Measurements from ENCODE around the gene ARMH4. TPM values are rescaled to one million over a fixed set of nuclear protein-coding genes. Genes with fewer than 3 reads are reported as not detected.

The ARMH4 gene
- total RNA-seq, result not detected in 2 replicates

- intact Hi-C loops (cut with micrococcal nuclease), result no loop called here
- peaks cover 21% of the 10 kb centered on the region for H3K4me1 Mint-ChIP-seq (ENCODE audit: low read depth)
- peak; percentile 66 for DNase-seq (ENCODE audit: low spot score)
- no peaks in the 10 kb centered on the region for H3K9me3 Mint-ChIP-seq
- H3K27ac Mint-ChIP-seq, result no peak within 1 kb of the TSS
- no peaks in the 10 kb centered on the region for H3K36me3 Mint-ChIP-seq (ENCODE audit: low read depth)
- H3K4me3 Mint-ChIP-seq, result peak within 1 kb of the TSS; percentile 80
- peaks cover 51% of the 10 kb centered on the region for H3K27me3 Mint-ChIP-seq (ENCODE audit: insufficient read depth)
Measured at GRCh38 chr14:58152014-58152857, at the start of gene ARMH4. Gene ARMH4, minus strand, starts transcription at chr14:58152213. Its CDS starts 12,855 bp downstream, at chr14:58139358.

DNA sequence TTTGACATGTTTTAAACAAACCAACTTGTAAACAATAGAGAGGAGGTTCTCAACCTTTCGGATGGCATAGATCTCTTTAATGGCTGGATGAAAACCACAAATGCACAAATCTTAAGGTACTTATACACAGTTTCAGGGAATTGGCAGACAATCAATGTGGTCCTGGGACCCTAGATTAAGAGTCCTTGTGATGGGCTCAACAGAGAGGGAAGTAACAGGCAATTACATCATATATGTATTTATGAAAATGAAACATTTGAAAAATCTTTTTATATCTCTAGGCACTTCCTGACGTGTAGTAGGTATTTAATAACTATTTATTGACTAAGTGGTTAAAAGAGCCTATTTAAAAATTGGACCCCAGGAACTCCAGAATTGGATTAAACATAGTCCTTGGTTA, 48.8 kb upstream of the ARMH4 start:
- peak overlapping the region; percentile 86 for H3K27ac Mint-ChIP-seq
- H3K36me3 Mint-ChIP-seq (ENCODE audit: low read depth), result peaks cover 4% of the 10 kb centered on the region
- intact Hi-C loops (cut with micrococcal nuclease), result loop anchor here (1.0 to 2.0 kb wide), 3 partner anchors 43 to 1284 kb away; partner anchors contain the start of genes ARID4A, JKAMP, L3HYPDH and PSMA3
- H3K4me1 Mint-ChIP-seq (ENCODE audit: low read depth), result peaks cover 24% of the 10 kb centered on the region
- peak overlapping the region; percentile 93 for H3K4me3 Mint-ChIP-seq
- H3K27me3 Mint-ChIP-seq (ENCODE audit: insufficient read depth), result no peaks in the 10 kb centered on the region
- no peaks in the 10 kb centered on the region for H3K9me3 Mint-ChIP-seq
- no peak for DNase-seq (ENCODE audit: low spot score)

- Mint-ChIP-seq H3K27me3 (ENCODE audit: insufficient read depth) (no peaks in the 10 kb centered on the region), H3K27ac (peak overlapping the region; percentile 86), H3K9me3 (no peaks in the 10 kb centered on the region), H3K4me1 (ENCODE audit: low read depth) (peaks cover 24% of the 10 kb centered on the region), H3K4me3 (peak overlapping the region; percentile 93), H3K36me3 (ENCODE audit: low read depth) (peaks cover 4% of the 10 kb centered on the region)
- DNase-seq (ENCODE audit: low spot score), result no peak
- intact Hi-C loops (cut with micrococcal nuclease), result loop anchor here (1.0 to 2.0 kb wide), 3 partner anchors 44 to 1284 kb away; partner anchors contain the start of genes ARID4A, JKAMP, L3HYPDH and PSMA3
Measured at GRCh38 chr14:58200480-58200841, 48.4 kb upstream of the ARMH4 start.

DNA sequence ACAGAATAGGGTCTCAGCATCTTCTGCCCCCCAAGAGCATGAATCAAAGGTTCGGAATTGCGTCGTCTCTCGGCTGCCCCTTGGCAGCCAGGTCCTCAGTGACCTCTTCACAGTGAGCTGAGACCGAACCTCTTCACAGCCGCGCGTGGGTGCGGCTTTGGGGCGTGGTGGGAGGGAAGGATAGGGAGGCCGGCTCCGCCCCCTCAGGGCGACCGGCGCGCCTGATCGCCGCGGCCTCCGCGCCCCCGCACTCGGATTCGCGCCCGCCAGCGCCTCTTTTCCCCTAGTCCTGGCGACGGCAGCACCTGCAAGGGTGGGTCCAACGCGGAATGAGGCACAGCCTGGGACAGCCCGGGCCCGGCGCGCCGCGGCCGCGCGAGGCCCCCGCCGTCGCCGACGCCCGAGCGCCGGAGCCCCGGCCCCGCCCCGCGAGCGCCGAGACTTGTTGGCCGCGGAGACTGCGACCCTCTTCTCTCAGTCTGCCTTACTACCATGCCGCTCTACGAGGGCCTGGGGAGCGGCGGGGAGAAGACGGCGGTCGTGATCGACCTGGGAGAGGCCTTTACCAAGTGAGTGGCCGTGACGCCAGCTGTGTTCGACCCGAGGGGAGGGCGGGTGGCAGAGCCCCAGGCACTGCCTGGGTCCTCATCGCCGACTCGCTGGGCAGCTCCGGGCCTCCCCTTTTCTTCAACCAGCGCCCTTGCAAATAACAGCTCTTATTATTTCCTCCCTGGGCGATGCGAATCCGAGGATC, 47.9 kb upstream of the ARMH4 start, which contains the start of gene ACTR10:
TSS of gene ACTR10 (plus strand) at position 424 of the 754 bp plus-strand sequence. CDS start at position 493, 69 bp downstream.
- H3K36me3 Mint-ChIP-seq (ENCODE audit: low read depth), result peaks cover 4% of the 10 kb centered on the region
- H3K27ac Mint-ChIP-seq, result peak within 1 kb of the TSS; percentile 86
- peaks cover 1% of the 10 kb centered on the region for H3K27me3 Mint-ChIP-seq (ENCODE audit: insufficient read depth)
- intact Hi-C loops (cut with micrococcal nuclease), result loop anchor here (1.0 to 5.0 kb wide), 7 partner anchors 15 to 1285 kb away; partner anchors contain the start of genes ARID4A, JKAMP, KIAA0586 and L3HYPDH
- DNase-seq (ENCODE audit: low spot score), result peak; percentile 80
- no peaks in the 10 kb centered on the region for H3K9me3 Mint-ChIP-seq
- peak within 1 kb of the TSS; percentile 93 for H3K4me3 Mint-ChIP-seq
- H3K4me1 Mint-ChIP-seq (ENCODE audit: low read depth), result peaks cover 24% of the 10 kb centered on the region

GRCh38 chr14:58198086-58198485, 46.1 kb upstream of the ARMH4 start:
- Mint-ChIP-seq H3K4me3 (no peak overlapping the region), H3K4me1 (ENCODE audit: low read depth) (peaks cover 24% of the 10 kb centered on the region), H3K27ac (no peak overlapping the region), H3K27me3 (ENCODE audit: insufficient read depth) (peaks cover 2% of the 10 kb centered on the region), H3K36me3 (ENCODE audit: low read depth) (no peaks in the 10 kb centered on the region), H3K9me3 (no peaks in the 10 kb centered on the region)
- intact Hi-C loops (cut with micrococcal nuclease), result loop anchor here (5.0 kb wide), 1 partner anchor 806 kb away; the partner anchor contains the start of gene NAA30
- no peak for DNase-seq (ENCODE audit: low spot score)

- Mint-ChIP-seq H3K27me3 (ENCODE audit: insufficient read depth) (peaks cover 2% of the 10 kb centered on the region), H3K9me3 (no peaks in the 10 kb centered on the region), H3K4me3 (no peak overlapping the region), H3K36me3 (ENCODE audit: low read depth) (no peaks in the 10 kb centered on the region), H3K27ac (no peak overlapping the region), H3K4me1 (ENCODE audit: low read depth) (peaks cover 15% of the 10 kb centered on the region)
- no peak for DNase-seq (ENCODE audit: low spot score)
- intact Hi-C loops (cut with micrococcal nuclease), result loop anchor here (5.0 kb wide), 1 partner anchor 804 kb away; the partner anchor contains the start of gene NAA30
Measured at GRCh38 chr14:58196198-58196597, 44.2 kb upstream of the ARMH4 start.

DNA sequence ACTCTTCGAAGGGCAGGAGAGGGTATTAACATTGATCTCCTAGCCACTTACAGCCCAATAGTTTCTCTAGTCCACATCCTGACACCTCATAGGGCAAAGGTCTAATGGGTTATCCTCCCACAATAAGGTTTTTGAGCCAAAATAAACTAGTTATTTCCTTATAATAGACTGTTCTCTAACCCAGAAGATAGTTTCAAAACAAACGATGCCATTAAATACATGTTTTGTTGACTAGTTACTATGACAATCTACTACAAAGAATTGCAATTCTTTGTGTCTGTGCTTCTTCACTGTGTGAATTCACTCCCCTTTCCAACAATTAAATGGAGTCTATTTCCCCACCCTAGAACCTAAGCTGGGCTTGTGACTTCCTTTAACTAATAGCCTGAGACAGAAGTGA, 41.5 kb upstream of the ARMH4 start:
- H3K27ac Mint-ChIP-seq, result no peak overlapping the region
- no peak overlapping the region for H3K4me3 Mint-ChIP-seq
- DNase-seq (ENCODE audit: low spot score), result no peak
- H3K27me3 Mint-ChIP-seq (ENCODE audit: insufficient read depth), result peaks cover 2% of the 10 kb centered on the region
- H3K36me3 Mint-ChIP-seq (ENCODE audit: low read depth), result no peaks in the 10 kb centered on the region
- no peaks in the 10 kb centered on the region for H3K4me1 Mint-ChIP-seq (ENCODE audit: low read depth)
- H3K9me3 Mint-ChIP-seq, result no peaks in the 10 kb centered on the region
- intact Hi-C loops (cut with micrococcal nuclease), result no loop called here

DNA sequence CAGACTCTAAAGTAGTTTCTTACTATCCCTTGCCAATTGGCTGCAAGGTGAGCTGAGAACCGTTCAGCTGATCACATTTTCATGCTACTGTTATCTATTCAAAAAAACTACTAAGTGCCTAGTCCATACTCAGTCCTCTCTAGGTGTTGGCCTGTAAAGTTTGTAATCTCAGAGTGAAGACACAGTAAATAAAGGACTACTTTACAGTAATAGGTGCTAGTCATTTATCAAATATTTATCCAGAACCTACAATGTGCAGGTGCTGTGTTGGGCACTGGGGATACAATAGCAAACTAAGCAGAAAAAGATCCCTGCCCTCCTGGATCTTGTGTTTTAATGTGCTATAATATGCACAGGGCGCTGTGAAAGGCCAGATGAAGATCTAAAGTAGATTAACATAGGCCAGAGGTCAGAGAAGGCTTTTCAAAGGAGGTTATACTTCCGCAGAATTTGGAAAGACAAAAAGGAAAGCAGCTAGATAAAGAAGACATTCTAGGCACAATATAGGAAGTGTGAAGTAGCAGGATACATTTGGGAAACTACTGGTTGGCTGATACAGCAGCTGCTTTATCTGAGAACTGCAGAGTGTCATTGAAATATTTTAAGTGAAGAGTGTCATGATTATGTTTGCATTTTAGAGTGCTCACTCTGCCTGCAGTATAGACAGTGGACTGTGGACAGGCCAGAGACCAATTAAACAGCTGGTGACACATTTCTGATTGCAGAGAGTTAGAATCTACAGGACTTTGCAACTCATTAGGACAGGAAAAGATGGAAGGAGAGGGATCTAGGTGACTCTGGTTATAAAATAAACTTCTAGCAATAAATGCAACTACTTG, 40.0 kb upstream of the ARMH4 start:
- intact Hi-C loops (cut with micrococcal nuclease), result no loop called here
- Mint-ChIP-seq H3K27ac (no peak overlapping the region), H3K27me3 (ENCODE audit: insufficient read depth) (peaks cover 2% of the 10 kb centered on the region), H3K4me1 (ENCODE audit: low read depth) (no peaks in the 10 kb centered on the region), H3K9me3 (no peaks in the 10 kb centered on the region), H3K36me3 (ENCODE audit: low read depth) (no peaks in the 10 kb centered on the region), H3K4me3 (no peak overlapping the region)
- no peak for DNase-seq (ENCODE audit: low spot score)

DNA sequence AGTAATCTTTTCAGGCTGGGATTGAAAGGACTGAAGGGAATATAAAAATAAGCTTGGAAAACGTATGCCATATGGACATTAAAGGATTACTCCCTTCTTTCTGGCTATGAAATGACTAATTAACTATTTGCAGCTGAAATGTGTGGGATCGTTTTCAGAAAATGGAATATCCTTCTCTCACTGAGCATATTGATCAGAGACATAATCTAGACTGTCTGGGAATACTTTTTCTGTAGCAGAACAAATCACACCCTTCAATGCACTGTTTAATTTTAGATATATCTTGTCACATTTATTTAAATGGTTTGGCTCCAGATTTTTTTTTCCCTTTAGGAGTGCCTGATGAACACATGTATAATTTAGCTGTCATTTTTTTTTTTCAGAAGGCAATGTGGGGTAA, 37.2 kb upstream of the ARMH4 start:
- H3K9me3 Mint-ChIP-seq, result no peaks in the 10 kb centered on the region
- no peaks in the 10 kb centered on the region for H3K4me1 Mint-ChIP-seq (ENCODE audit: low read depth)
- intact Hi-C loops (cut with micrococcal nuclease), result no loop called here
- H3K36me3 Mint-ChIP-seq (ENCODE audit: low read depth), result no peaks in the 10 kb centered on the region
- no peak for DNase-seq (ENCODE audit: low spot score)
- no peak overlapping the region for H3K27ac Mint-ChIP-seq
- no peak overlapping the region for H3K4me3 Mint-ChIP-seq
- H3K27me3 Mint-ChIP-seq (ENCODE audit: insufficient read depth), result peaks cover 3% of the 10 kb centered on the region

- H3K36me3 Mint-ChIP-seq (ENCODE audit: low read depth), result no peaks in the 10 kb centered on the region
- no peaks in the 10 kb centered on the region for H3K4me1 Mint-ChIP-seq (ENCODE audit: low read depth)
- peaks cover under 1% of the 10 kb centered on the region for H3K9me3 Mint-ChIP-seq
- intact Hi-C loops (cut with micrococcal nuclease), result no loop called here
- no peak for DNase-seq (ENCODE audit: low spot score)
- H3K27me3 Mint-ChIP-seq (ENCODE audit: insufficient read depth), result peaks cover 11% of the 10 kb centered on the region
- no peak overlapping the region for H3K27ac Mint-ChIP-seq
- no peak overlapping the region for H3K4me3 Mint-ChIP-seq
Measured at GRCh38 chr14:58177125-58177524, 25.1 kb upstream of the ARMH4 start.

DNA sequence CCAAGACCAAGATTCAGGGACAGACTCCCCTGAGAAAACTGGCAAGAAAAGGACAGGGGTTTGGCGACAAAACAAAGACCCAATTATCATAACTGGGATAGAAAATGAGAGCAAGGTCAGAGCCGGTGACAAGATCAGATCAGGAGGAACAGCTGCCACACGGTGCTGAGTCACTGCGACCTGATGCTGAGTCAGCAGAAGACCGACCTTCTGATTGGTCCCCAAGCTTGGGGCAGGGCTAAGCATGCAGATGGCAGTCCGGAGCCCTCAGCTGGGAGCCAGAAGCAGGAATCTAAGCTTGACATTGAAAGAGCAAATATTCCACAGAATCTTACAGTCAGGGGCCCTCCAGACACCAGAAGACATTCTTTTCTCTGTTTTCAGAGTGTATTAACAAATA, 19.1 kb upstream of the ARMH4 start:
- Mint-ChIP-seq H3K36me3 (ENCODE audit: low read depth) (no peaks in the 10 kb centered on the region), H3K9me3 (peaks cover 4% of the 10 kb centered on the region), H3K4me1 (ENCODE audit: low read depth) (peaks cover 12% of the 10 kb centered on the region), H3K27ac (no peak overlapping the region), H3K4me3 (no peak overlapping the region), H3K27me3 (ENCODE audit: insufficient read depth) (peaks cover 13% of the 10 kb centered on the region)
- peak; percentile 21 for DNase-seq (ENCODE audit: low spot score)
- intact Hi-C loops (cut with micrococcal nuclease), result no loop called here

- no peak overlapping the region for H3K4me3 Mint-ChIP-seq
- H3K36me3 Mint-ChIP-seq (ENCODE audit: low read depth), result no peaks in the 10 kb centered on the region
- no peak for DNase-seq (ENCODE audit: low spot score)
- intact Hi-C loops (cut with micrococcal nuclease), result loop anchor here (5.0 kb wide), 1 partner anchor 636 kb away; no protein-coding TSS in a partner anchor
- peaks cover 4% of the 10 kb centered on the region for H3K27me3 Mint-ChIP-seq (ENCODE audit: insufficient read depth)
- H3K4me1 Mint-ChIP-seq (ENCODE audit: low read depth), result peaks cover 12% of the 10 kb centered on the region
- peaks cover 4% of the 10 kb centered on the region for H3K9me3 Mint-ChIP-seq
- H3K27ac Mint-ChIP-seq, result no peak overlapping the region
Measured at GRCh38 chr14:58167891-58168290, 15.9 kb upstream of the ARMH4 start.

All from activated T-helper 1 cell treated with anti-CD3 and anti-CD28 coated beads, Interleukin-12 subunit alpha, Interleukin-12 subunit beta, Interleukin-2, Interleukin-4 antibody, amounts not matched to agents 30 ng/mL and 10 ng/mL and 1 ng/mL, durations not matched to agents 14 hours and 24 hours and 36 hours (primary cell).